GM19372 (cell line): ENCODE data around the gene ZC3H8.

Source experiments
- ATAC-seq: cut with Tn5 transposase; IDR thresholded peaks from one replicate; pipeline ENCODE4 v1.9.1; 2021; ENCODE audit warnings: mild to moderate bottlenecking, low read depth, moderate library complexity; ENCODE audit not compliant: unreplicated experiment

ZC3H8 gene

GRCh38 chr2:112197868-112198267, 57.0 kb downstream of the ZC3H8 start:
- no peak for ATAC-seq

GRCh38 chr2:112195950-112196349, 58.9 kb downstream of the ZC3H8 start:
- no peak for ATAC-seq

GRCh38 chr2:112195167-112195766, 59.6 kb downstream of the ZC3H8 start:
- no peak for ATAC-seq

- no peak for ATAC-seq
Observed at GRCh38 chr2:112194482-112194881, 60.4 kb downstream of the ZC3H8 start.

GRCh38 chr2:112194028-112194427, 60.8 kb downstream of the ZC3H8 start:
- no peak for ATAC-seq

GRCh38 chr2:112189001-112189556, 65.8 kb downstream of the ZC3H8 start:
- ATAC-seq: no peak

GRCh38 chr2:112187805-112188596, 66.8 kb downstream of the ZC3H8 start:
- ATAC-seq: no peak

GRCh38 chr2:112187046-112187715, 67.7 kb downstream of the ZC3H8 start:
- ATAC-seq: no peak

- ATAC-seq: no peak
Observed at GRCh38 chr2:112185131-112185530, 69.7 kb downstream of the ZC3H8 start.

GRCh38 chr2:112184121-112184520, 70.7 kb downstream of the ZC3H8 start:
- no peak for ATAC-seq

GRCh38 chr2:112183327-112184025, 71.4 kb downstream of the ZC3H8 start:
- no peak for ATAC-seq

- ATAC-seq: no peak
Observed at GRCh38 chr2:112182581-112183034, 72.2 kb downstream of the ZC3H8 start.

- no peak for ATAC-seq
Observed at GRCh38 chr2:112181571-112182290, 73.1 kb downstream of the ZC3H8 start.

- ATAC-seq: no peak
Observed at GRCh38 chr2:112175958-112176573, 78.8 kb downstream of the ZC3H8 start.

GRCh38 chr2:112175333-112175732, 79.5 kb downstream of the ZC3H8 start:
- no peak for ATAC-seq

GRCh38 chr2:112174383-112174782, 80.5 kb downstream of the ZC3H8 start:
- no peak for ATAC-seq

- ATAC-seq: no peak
Observed at GRCh38 chr2:112173646-112174319, 81.1 kb downstream of the ZC3H8 start.

- no peak for ATAC-seq
Observed at GRCh38 chr2:112170495-112170894, 84.3 kb downstream of the ZC3H8 start.
